ENCODE data around the gene SPEN.
A peak's percentile ranks its signal among the peaks of the same experiment; 100 is the strongest.
"Not testable (repeated sequence)": the region's sequence is repeated elsewhere in the genome, so short reads cannot be mapped to it uniquely, and the experiment has no call there.

SPEN gene

GRCh38 chr1:15804060-15804459 lies 43.4 kb upstream of the SPEN start:
- TF ChIP-seq CTCF (conservative IDR thresholded peaks at IDR 0.05; ENCODE audit: low read length), result no peak
- DNase-seq (ENCODE audit: low read depth), result no peak
- H3K4me3 ChIP-seq (ENCODE audit: low read length), result no peak overlapping the region

GRCh38 chr1:15807121-15807520 lies 40.4 kb upstream of the SPEN start:
- no peak overlapping the region for H3K4me3 ChIP-seq (ENCODE audit: low read length)
- DNase-seq (ENCODE audit: low read depth), result no peak
- no peak for TF ChIP-seq CTCF (conservative IDR thresholded peaks at IDR 0.05; ENCODE audit: low read length)

- not testable (repeated sequence) for DNase-seq (ENCODE audit: low read depth); H3K4me3 ChIP-seq (ENCODE audit: low read length)
Observed at GRCh38 chr1:15807549-15807948, 40.0 kb upstream of the SPEN start, which contains the start of gene UQCRHL. UQCRHL (minus strand) TSS chr1:15807649; CDS start chr1:15807649, 0 bp downstream.

GRCh38 chr1:15808955-15809354 lies 38.6 kb upstream of the SPEN start:
- DNase-seq (ENCODE audit: low read depth), result no peak
- TF ChIP-seq CTCF (conservative IDR thresholded peaks at IDR 0.05; ENCODE audit: low read length), result no peak
- no peak overlapping the region for H3K4me3 ChIP-seq (ENCODE audit: low read length)

- no peak for DNase-seq (ENCODE audit: low read depth)
- no peak for TF ChIP-seq CTCF (conservative IDR thresholded peaks at IDR 0.05; ENCODE audit: low read length)
- H3K4me3 ChIP-seq (ENCODE audit: low read length), result no peak overlapping the region
Observed at GRCh38 chr1:15810073-15810472, 37.4 kb upstream of the SPEN start.

- no peak overlapping the region for H3K4me3 ChIP-seq (ENCODE audit: low read length)
- no peak for TF ChIP-seq CTCF (conservative IDR thresholded peaks at IDR 0.05; ENCODE audit: low read length)
- DNase-seq (ENCODE audit: low read depth), result no peak
Observed at GRCh38 chr1:15816674-15817073, 30.8 kb upstream of the SPEN start.

- peak; percentile 74 for DNase-seq (ENCODE audit: low read depth)
- no peak overlapping the region for H3K4me3 ChIP-seq (ENCODE audit: low read length)
- no peak for TF ChIP-seq CTCF (conservative IDR thresholded peaks at IDR 0.05; ENCODE audit: low read length)
Observed at GRCh38 chr1:15820478-15820877, 27.0 kb upstream of the SPEN start.

GRCh38 chr1:15825800-15826199 lies 21.7 kb upstream of the SPEN start:
- no peak for DNase-seq (ENCODE audit: low read depth)
- H3K4me3 ChIP-seq (ENCODE audit: low read length), result no peak overlapping the region
- no peak for TF ChIP-seq CTCF (conservative IDR thresholded peaks at IDR 0.05; ENCODE audit: low read length)
